HCT116 (cell line): ENCODE results near the gene ANO9.

ENCODE experiments used
- EZH2phosphoT487 ChIP-seq: fragments of 200-600 bp; IDR thresholded peaks from 2 replicates; pipeline ENCODE4 v1.6.1; 2018; ENCODE audit warnings: antibody characterized with exemption, borderline replicate concordance
- JUND ChIP-seq: IDR thresholded peaks from 2 replicates; pipeline ENCODE4 v1.6.1; 2012
- POLR2A ChIP-seq: IDR thresholded peaks from 2 replicates; pipeline ENCODE4 v1.7.0; 2011; ENCODE audit warnings: borderline replicate concordance; ENCODE audit not compliant: insufficient read depth, insufficient read length; ENCODE audit errors: extremely low read depth
- RAD21 ChIP-seq: IDR thresholded peaks from 2 replicates; pipeline ENCODE4 v1.6.1; 2012; ENCODE audit warnings: low read depth, mild to moderate bottlenecking
- SP1 ChIP-seq: IDR thresholded peaks from 2 replicates; pipeline ENCODE4 v1.6.1; 2012; ENCODE audit warnings: low read depth
- TF ChIP-seq, protein P1 (sequence below), 3 experiments: fragments of 200-600 bp in 1 of 3; sonication (generic) in 1 of 3; IDR thresholded peaks in 2 of 3; conservative IDR thresholded peaks in 1 of 3; 2 replicates each; pipeline ENCODE4 v1.5.1; 2012 to 2017; ENCODE audit warnings: low read depth in 2 of 3, low read length in 2 of 3, antibody characterized with exemption in 1 of 3, borderline replicate concordance in 1 of 3, control low read depth in 1 of 3, mild to moderate bottlenecking in 1 of 3, mixed read lengths in 1 of 3, mixed run types in 1 of 3, moderate library complexity in 1 of 3; ENCODE audit not compliant: insufficient read depth in 1 of 3
- TF ChIP-seq, protein P2 (sequence below): IDR thresholded peaks from 2 replicates; pipeline ENCODE4 v1.6.1; 2012; ENCODE audit warnings: low read depth

DNA sequence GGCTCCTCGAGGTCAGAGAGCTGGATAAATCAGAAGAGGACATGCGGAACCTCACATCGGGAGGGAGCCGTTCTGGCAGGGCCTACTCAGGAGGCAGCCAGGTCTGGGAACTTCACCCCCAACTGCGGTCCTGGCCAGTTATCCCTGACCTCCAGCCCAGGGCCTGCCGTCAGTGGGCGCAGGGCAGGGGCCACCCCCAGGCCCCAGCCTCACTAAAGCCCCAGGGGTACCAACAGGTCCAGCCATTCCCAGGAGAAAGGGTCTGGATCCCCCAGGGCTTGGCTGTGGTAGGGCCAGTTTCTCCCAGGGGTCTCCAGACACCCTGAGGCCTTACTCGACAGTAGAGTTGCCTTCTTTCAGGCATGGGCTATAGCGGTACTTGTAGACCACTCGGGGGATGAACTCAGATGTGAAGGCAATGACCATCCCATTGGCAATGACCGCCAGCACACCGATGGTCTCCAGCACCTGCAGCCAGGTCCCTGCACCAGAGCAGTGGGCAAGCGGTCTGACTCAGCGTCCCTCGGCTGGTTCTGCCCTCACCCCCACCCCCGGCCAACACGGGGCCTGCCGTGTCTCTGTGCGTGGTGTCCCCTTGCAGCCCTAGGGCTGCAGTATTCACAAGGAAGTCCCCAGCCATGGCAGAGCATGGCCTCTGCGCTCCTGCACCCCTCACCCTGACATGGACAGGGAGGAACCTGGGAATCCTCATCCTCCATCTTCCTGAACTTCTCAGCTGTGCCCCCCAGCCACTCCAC lies 22.4 kb downstream of the ANO9 start:
- TF ChIP-seq EZH2phosphoT487 = no peak
- no peak for TF ChIP-seq JUND
- TF ChIP-seq, protein P1, sequence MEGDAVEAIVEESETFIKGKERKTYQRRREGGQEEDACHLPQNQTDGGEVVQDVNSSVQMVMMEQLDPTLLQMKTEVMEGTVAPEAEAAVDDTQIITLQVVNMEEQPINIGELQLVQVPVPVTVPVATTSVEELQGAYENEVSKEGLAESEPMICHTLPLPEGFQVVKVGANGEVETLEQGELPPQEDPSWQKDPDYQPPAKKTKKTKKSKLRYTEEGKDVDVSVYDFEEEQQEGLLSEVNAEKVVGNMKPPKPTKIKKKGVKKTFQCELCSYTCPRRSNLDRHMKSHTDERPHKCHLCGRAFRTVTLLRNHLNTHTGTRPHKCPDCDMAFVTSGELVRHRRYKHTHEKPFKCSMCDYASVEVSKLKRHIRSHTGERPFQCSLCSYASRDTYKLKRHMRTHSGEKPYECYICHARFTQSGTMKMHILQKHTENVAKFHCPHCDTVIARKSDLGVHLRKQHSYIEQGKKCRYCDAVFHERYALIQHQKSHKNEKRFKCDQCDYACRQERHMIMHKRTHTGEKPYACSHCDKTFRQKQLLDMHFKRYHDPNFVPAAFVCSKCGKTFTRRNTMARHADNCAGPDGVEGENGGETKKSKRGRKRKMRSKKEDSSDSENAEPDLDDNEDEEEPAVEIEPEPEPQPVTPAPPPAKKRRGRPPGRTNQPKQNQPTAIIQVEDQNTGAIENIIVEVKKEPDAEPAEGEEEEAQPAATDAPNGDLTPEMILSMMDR (IDR thresholded peaks at IDR 0.05 in 2 of 3, conservative IDR thresholded peaks at IDR 0.05 in 1 of 3; ENCODE audit: borderline replicate concordance in 1 of 3, insufficient read depth in 1 of 3, low read depth in 2 of 3, low read length in 2 of 3) = no peak
- TF ChIP-seq RAD21 = no peak
- no peak for TF ChIP-seq POLR2A
- TF ChIP-seq SP1 = no peak
- TF ChIP-seq, protein P2, sequence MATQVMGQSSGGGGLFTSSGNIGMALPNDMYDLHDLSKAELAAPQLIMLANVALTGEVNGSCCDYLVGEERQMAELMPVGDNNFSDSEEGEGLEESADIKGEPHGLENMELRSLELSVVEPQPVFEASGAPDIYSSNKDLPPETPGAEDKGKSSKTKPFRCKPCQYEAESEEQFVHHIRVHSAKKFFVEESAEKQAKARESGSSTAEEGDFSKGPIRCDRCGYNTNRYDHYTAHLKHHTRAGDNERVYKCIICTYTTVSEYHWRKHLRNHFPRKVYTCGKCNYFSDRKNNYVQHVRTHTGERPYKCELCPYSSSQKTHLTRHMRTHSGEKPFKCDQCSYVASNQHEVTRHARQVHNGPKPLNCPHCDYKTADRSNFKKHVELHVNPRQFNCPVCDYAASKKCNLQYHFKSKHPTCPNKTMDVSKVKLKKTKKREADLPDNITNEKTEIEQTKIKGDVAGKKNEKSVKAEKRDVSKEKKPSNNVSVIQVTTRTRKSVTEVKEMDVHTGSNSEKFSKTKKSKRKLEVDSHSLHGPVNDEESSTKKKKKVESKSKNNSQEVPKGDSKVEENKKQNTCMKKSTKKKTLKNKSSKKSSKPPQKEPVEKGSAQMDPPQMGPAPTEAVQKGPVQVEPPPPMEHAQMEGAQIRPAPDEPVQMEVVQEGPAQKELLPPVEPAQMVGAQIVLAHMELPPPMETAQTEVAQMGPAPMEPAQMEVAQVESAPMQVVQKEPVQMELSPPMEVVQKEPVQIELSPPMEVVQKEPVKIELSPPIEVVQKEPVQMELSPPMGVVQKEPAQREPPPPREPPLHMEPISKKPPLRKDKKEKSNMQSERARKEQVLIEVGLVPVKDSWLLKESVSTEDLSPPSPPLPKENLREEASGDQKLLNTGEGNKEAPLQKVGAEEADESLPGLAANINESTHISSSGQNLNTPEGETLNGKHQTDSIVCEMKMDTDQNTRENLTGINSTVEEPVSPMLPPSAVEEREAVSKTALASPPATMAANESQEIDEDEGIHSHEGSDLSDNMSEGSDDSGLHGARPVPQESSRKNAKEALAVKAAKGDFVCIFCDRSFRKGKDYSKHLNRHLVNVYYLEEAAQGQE = no peak
